ENCODE data around the gene ADAM8. TPM values are rescaled to one million over a fixed set of nuclear protein-coding genes. Genes with fewer than 3 reads are reported as not detected.

The ADAM8 gene
- total RNA-seq, 1 donor from 2014 or later: 123 TPM

- no peak for DNase-seq (ENCODE audit: low read depth)
These were observed 17.1 kb downstream of the ADAM8 start for GRCh38 chr10:133259602-133259989.

GRCh38 chr10:133258818-133259601 is 17.7 kb downstream of the ADAM8 start:
- no peaks in the 10 kb centered on the region for H3K36me3 ChIP-seq (ENCODE audit: control insufficient read depth, insufficient read depth, low read length)
- TF ChIP-seq CTCF (IDR thresholded peaks at IDR 0.05; ENCODE audit: insufficient read depth, low read length, poor library complexity, severe bottlenecking): no peak
- no peak overlapping the region for H3K4me3 ChIP-seq (ENCODE audit: low read depth, low read length)
- H3K27me3 ChIP-seq (ENCODE audit: control insufficient read depth, insufficient read depth, low read length): no peaks in the 10 kb centered on the region
- peak; percentile 98 for DNase-seq (ENCODE audit: low read depth)

More at GRCh38 chr10:133259602-133259989, 17.1 kb downstream of the ADAM8 start:
- no peaks in the 10 kb centered on the region for H3K36me3 ChIP-seq (ENCODE audit: control insufficient read depth, insufficient read depth, low read length)
- no peak overlapping the region for H3K4me3 ChIP-seq (ENCODE audit: low read depth, low read length)
- no peaks in the 10 kb centered on the region for H3K27me3 ChIP-seq (ENCODE audit: control insufficient read depth, insufficient read depth, low read length)
- no peak for TF ChIP-seq CTCF (IDR thresholded peaks at IDR 0.05; ENCODE audit: insufficient read depth, low read length, poor library complexity, severe bottlenecking)

GRCh38 chr10:133258066-133258817 is 18.4 kb downstream of the ADAM8 start:
- no peak for TF ChIP-seq CTCF (IDR thresholded peaks at IDR 0.05; ENCODE audit: insufficient read depth, low read length, poor library complexity, severe bottlenecking)
- Histone ChIP-seq H3K36me3 (ENCODE audit: control insufficient read depth, insufficient read depth, low read length) (no peaks in the 10 kb centered on the region), H3K27me3 (ENCODE audit: control insufficient read depth, insufficient read depth, low read length) (no peaks in the 10 kb centered on the region), H3K4me3 (ENCODE audit: low read depth, low read length) (no peak overlapping the region)
- no peak for DNase-seq (ENCODE audit: low read depth)

GRCh38 chr10:133257489-133258065 is 19.1 kb downstream of the ADAM8 start:
- peak; percentile 62 for TF ChIP-seq CTCF (IDR thresholded peaks at IDR 0.05; ENCODE audit: insufficient read depth, low read length, poor library complexity, severe bottlenecking)
- H3K4me3 ChIP-seq (ENCODE audit: low read depth, low read length): no peak overlapping the region
- no peaks in the 10 kb centered on the region for H3K27me3 ChIP-seq (ENCODE audit: control insufficient read depth, insufficient read depth, low read length)
- DNase-seq (ENCODE audit: low read depth): no peak
- no peaks in the 10 kb centered on the region for H3K36me3 ChIP-seq (ENCODE audit: control insufficient read depth, insufficient read depth, low read length)

GRCh38 chr10:133255323-133255722 is 21.3 kb downstream of the ADAM8 start:
- no peak for DNase-seq (ENCODE audit: low read depth)
- Histone ChIP-seq H3K4me3 (ENCODE audit: low read depth, low read length) (no peak overlapping the region), H3K36me3 (ENCODE audit: control insufficient read depth, insufficient read depth, low read length) (no peaks in the 10 kb centered on the region), H3K27me3 (ENCODE audit: control insufficient read depth, insufficient read depth, low read length) (peaks cover under 1% of the 10 kb centered on the region)
- TF ChIP-seq CTCF (IDR thresholded peaks at IDR 0.05; ENCODE audit: insufficient read depth, low read length, poor library complexity, severe bottlenecking): no peak

Data from kidney epithelial cell (primary cell).